GM23338 (cell line): ENCODE measurements around the gene OR8A1. TPM values are rescaled to one million over a fixed set of nuclear protein-coding genes. Genes with fewer than 3 reads are reported as not detected.

Experiments used
- ATAC-seq: fragments of 200-7000 bp; cut with Tn5 transposase; 3 replicates; pipeline ENCODE4 v1.9.1; 2020
- DNase-seq: peaks from one replicate; pipeline ENCODE4 v3.0.0-alpha.2; 2015; ENCODE audit warnings: low spot score
- H2AFZ ChIP-seq: fragments of 200-600 bp; sonication (generic); 2 replicates; pipeline ENCODE4 v1.8.0; 2016; ENCODE audit warnings: antibody characterized with exemption, mild to moderate bottlenecking, moderate library complexity
- H3F3A ChIP-seq: fragments of 200-600 bp; sonication (generic); replicated peaks from 2 replicates; pipeline ENCODE4 v1.8.0; 2017; ENCODE audit warnings: antibody characterized with exemption, mixed run types, low read depth
- H3K27ac ChIP-seq: fragments of 200-600 bp; sonication (generic); 2 replicates; pipeline ENCODE4 v1.6.1; 2016; ENCODE audit warnings: low read depth
- H3K27me3 ChIP-seq: fragments of 200-600 bp; sonication (generic); 2 replicates; pipeline ENCODE4 v1.8.0; 2016; ENCODE audit warnings: mild to moderate bottlenecking, mixed run types, moderate library complexity; ENCODE audit not compliant: insufficient read depth
- H3K36me3 ChIP-seq: fragments of 200-600 bp; sonication (generic); 2 replicates; pipeline ENCODE4 v1.8.0; 2016; ENCODE audit warnings: mild to moderate bottlenecking; ENCODE audit not compliant: insufficient read depth
- H3K4me1 ChIP-seq: fragments of 200-600 bp; sonication (generic); 2 replicates; pipeline ENCODE4 v1.8.0; 2016; ENCODE audit warnings: mild to moderate bottlenecking, moderate library complexity; ENCODE audit not compliant: insufficient read depth
- H3K4me2 ChIP-seq: fragments of 200-600 bp; sonication (generic); 2 replicates; pipeline ENCODE4 v1.7.1; 2017; ENCODE audit warnings: mixed run types
- H3K4me3 ChIP-seq: fragments of 200-600 bp; sonication (generic); 2 replicates; pipeline ENCODE4 v1.6.1; 2016; ENCODE audit warnings: mixed run types
- H3K79me2 ChIP-seq: fragments of 200-600 bp; sonication (generic); replicated peaks from 2 replicates; pipeline ENCODE4 v1.8.0; 2017; ENCODE audit warnings: mild to moderate bottlenecking; ENCODE audit not compliant: insufficient read depth
- H3K9me2 ChIP-seq: fragments of 200-600 bp; sonication (generic); 2 replicates; pipeline ENCODE4 v1.8.0; 2017; ENCODE audit not compliant: insufficient read depth
- H4K20me1 ChIP-seq: fragments of 200-600 bp; sonication (generic); replicated peaks from 2 replicates; pipeline ENCODE4 v1.8.0; 2017; ENCODE audit warnings: mild to moderate bottlenecking; ENCODE audit not compliant: insufficient read depth
- H3K27ac Mint-ChIP-seq: 2 replicates; pipeline ENCODE4 v1.8.0; 2020; ENCODE audit warnings: inconsistent platforms, mild to moderate bottlenecking, moderate library complexity, mixed read lengths
- H3K27me3 Mint-ChIP-seq: 3 replicates; pipeline ENCODE4 v1.8.0; 2022; ENCODE audit warnings: low read depth, mild to moderate bottlenecking, moderate library complexity, mixed read lengths, inconsistent platforms; ENCODE audit not compliant: insufficient read depth, poor library complexity
- H3K36me3 Mint-ChIP-seq: 3 replicates; pipeline ENCODE4 v1.8.0; 2021; ENCODE audit warnings: low read depth, mild to moderate bottlenecking, inconsistent platforms, moderate library complexity, mixed read lengths
- H3K4me1 Mint-ChIP-seq: 3 replicates; pipeline ENCODE4 v1.8.0; 2020; ENCODE audit warnings: mild to moderate bottlenecking, inconsistent platforms, mixed read lengths
- H3K4me3 Mint-ChIP-seq: 3 replicates; pipeline ENCODE4 v1.8.0; 2021; ENCODE audit warnings: moderate library complexity, mild to moderate bottlenecking, inconsistent platforms, mixed read lengths
- H3K9me3 Mint-ChIP-seq: 3 replicates; pipeline ENCODE4 v1.8.0; 2020; ENCODE audit warnings: moderate library complexity, mild to moderate bottlenecking, inconsistent platforms, mixed read lengths
- CREB1 ChIP-seq: fragments of 250-450 bp; sonication (Bioruptor Pico); IDR thresholded peaks from 2 replicates; pipeline ENCODE4 v1.5.0; 2020; ENCODE audit warnings: low read depth, mild to moderate bottlenecking, moderate library complexity
- EZH2 ChIP-seq: fragments of 200-600 bp; sonication (generic); IDR thresholded peaks from one replicate; pipeline ENCODE4 v1.8.0; 2017; ENCODE audit warnings: antibody characterized with exemption, mild to moderate bottlenecking, low read depth; ENCODE audit not compliant: unreplicated experiment
- EZH2phosphoT487 ChIP-seq: fragments of 200-600 bp; sonication (generic); IDR thresholded peaks from one replicate; pipeline ENCODE4 v1.8.1; 2018; ENCODE audit warnings: antibody characterized with exemption; ENCODE audit not compliant: unreplicated experiment
- JUNB ChIP-seq: IDR thresholded peaks from one replicate; pipeline ENCODE4 v1.6.1; 2016; ENCODE audit warnings: antibody characterized with exemption; ENCODE audit not compliant: unreplicated experiment
- NANOG ChIP-seq: IDR thresholded peaks from 2 replicates; pipeline ENCODE4 v1.6.1; 2016; ENCODE audit warnings: antibody characterized with exemption, borderline replicate concordance
- POLR2AphosphoS5 ChIP-seq: IDR thresholded peaks from 2 replicates; pipeline ENCODE4 v1.6.1; 2016; ENCODE audit warnings: antibody characterized with exemption, low read depth
- STAT1 ChIP-seq: IDR thresholded peaks from one replicate; pipeline ENCODE4 v1.6.1; 2016; ENCODE audit warnings: antibody characterized with exemption; ENCODE audit not compliant: unreplicated experiment
- ZNF114 ChIP-seq: fragments of 250-450 bp; sonication (Bioruptor Pico); IDR thresholded peaks from 2 replicates; pipeline ENCODE4 v1.5.0; 2020; ENCODE audit warnings: mild to moderate bottlenecking, moderate library complexity
- ZNF331 ChIP-seq: fragments of 250-450 bp; sonication (Bioruptor Pico); IDR thresholded peaks from 2 replicates; pipeline ENCODE4 v1.5.0; 2020; ENCODE audit warnings: low read depth, mild to moderate bottlenecking, moderate library complexity
- polyA plus RNA-seq: library from polyadenylated mRNA; unstranded; fragments of >200 nt; fragmentation: Nextera tagmentation; extraction: Ambion mirVana; gene quantifications from 2 replicates; pipeline ENCODE4 v1.2.1, GENCODE V29; 2016
- total RNA-seq: library from RNA; depleted of rRNA; stranded (reverse); fragments of >200 nt; shearing (Covaris generic); gene quantifications from 2 replicates; pipeline ENCODE4 v1.2.3, GENCODE V29; 2014
- TF ChIP-seq, protein P1 (sequence below): fragments of 250-450 bp; sonication (Bioruptor Pico); IDR thresholded peaks from 2 replicates; pipeline ENCODE4 v1.5.0; 2020; ENCODE audit warnings: mild to moderate bottlenecking, moderate library complexity
- TF ChIP-seq, protein P2 (sequence below), 2 experiments: fragments of 200-600 bp in 1 of 2; sonication (generic) in 1 of 2; conservative IDR thresholded peaks; 2 replicates each; pipeline versions ENCODE4 v1.5.1 to v1.6.1; 2016 to 2017; ENCODE audit warnings: antibody characterized with exemption in 2 of 2, low read depth in 2 of 2, mild to moderate bottlenecking in 2 of 2, moderate library complexity in 1 of 2
- TF ChIP-seq, protein P3 (sequence below): IDR thresholded peaks from one replicate; pipeline ENCODE4 v1.6.1; 2018; ENCODE audit warnings: antibody characterized with exemption; ENCODE audit not compliant: unreplicated experiment
- TF ChIP-seq, protein P4 (sequence below): IDR thresholded peaks from 2 replicates; pipeline ENCODE4 v1.6.1; 2016; ENCODE audit warnings: antibody characterized with exemption

The OR8A1 gene
- total and polyA plus RNA-seq, 2 experiments from 2014 or later = not detected

DNA sequence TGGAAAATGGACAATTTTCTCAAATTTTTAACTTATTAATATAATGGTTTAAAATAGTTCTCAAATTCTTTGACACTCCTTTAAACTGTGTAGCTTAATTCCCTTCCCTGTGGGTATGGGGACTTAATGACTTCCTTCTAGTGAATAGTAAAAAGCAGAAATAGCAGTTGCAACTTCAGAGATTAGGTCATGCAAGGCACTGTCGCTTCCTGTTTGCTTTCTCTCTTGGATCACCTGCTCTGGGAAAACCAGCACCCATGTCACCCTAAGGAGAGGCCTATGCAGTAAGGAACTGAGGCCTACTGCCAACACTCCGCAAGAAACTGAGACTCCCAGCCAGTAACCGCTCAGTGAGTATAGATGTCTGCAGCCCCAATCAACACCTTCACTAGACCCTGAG, 35.9 kb downstream of the OR8A1 start:
- Histone ChIP-seq H3K36me3 (no peaks in the 10 kb centered on the region), H3F3A (no peaks in the 10 kb centered on the region)
- ATAC-seq = no peak

More for the DNA sequence above, 35.9 kb downstream of the OR8A1 start:
- Mint-ChIP-seq H3K9me3 (no peaks in the 10 kb centered on the region), H3K4me3 (no peak overlapping the region), H3K4me1 (peaks cover 8% of the 10 kb centered on the region), H3K27ac (no peak overlapping the region), H3K27me3 (peaks cover 10% of the 10 kb centered on the region), H3K36me3 (no peaks in the 10 kb centered on the region)
- Histone ChIP-seq H3K4me2 (no peak overlapping the region), H3K9me2 (no peaks in the 10 kb centered on the region), H3K4me3 (no peak overlapping the region), H2AFZ (no peak overlapping the region), H3K79me2 (no peaks in the 10 kb centered on the region), H3K27me3 (no peaks in the 10 kb centered on the region), H3K27ac (no peak overlapping the region), H4K20me1 (no peaks in the 10 kb centered on the region), H3K4me1 (peaks cover 7% of the 10 kb centered on the region)
- no peak for DNase-seq
- TF ChIP-seq JUNB (no peak), POLR2AphosphoS5 (no peak), ZNF331 (CRISPR knock-in tag) (no peak), STAT1 (no peak), NANOG (no peak), EZH2phosphoT487 (no peak), EZH2 (no peak), ZNF114 (no peak), CREB1 (CRISPR knock-in tag) (no peak)
- TF ChIP-seq, protein P1, sequence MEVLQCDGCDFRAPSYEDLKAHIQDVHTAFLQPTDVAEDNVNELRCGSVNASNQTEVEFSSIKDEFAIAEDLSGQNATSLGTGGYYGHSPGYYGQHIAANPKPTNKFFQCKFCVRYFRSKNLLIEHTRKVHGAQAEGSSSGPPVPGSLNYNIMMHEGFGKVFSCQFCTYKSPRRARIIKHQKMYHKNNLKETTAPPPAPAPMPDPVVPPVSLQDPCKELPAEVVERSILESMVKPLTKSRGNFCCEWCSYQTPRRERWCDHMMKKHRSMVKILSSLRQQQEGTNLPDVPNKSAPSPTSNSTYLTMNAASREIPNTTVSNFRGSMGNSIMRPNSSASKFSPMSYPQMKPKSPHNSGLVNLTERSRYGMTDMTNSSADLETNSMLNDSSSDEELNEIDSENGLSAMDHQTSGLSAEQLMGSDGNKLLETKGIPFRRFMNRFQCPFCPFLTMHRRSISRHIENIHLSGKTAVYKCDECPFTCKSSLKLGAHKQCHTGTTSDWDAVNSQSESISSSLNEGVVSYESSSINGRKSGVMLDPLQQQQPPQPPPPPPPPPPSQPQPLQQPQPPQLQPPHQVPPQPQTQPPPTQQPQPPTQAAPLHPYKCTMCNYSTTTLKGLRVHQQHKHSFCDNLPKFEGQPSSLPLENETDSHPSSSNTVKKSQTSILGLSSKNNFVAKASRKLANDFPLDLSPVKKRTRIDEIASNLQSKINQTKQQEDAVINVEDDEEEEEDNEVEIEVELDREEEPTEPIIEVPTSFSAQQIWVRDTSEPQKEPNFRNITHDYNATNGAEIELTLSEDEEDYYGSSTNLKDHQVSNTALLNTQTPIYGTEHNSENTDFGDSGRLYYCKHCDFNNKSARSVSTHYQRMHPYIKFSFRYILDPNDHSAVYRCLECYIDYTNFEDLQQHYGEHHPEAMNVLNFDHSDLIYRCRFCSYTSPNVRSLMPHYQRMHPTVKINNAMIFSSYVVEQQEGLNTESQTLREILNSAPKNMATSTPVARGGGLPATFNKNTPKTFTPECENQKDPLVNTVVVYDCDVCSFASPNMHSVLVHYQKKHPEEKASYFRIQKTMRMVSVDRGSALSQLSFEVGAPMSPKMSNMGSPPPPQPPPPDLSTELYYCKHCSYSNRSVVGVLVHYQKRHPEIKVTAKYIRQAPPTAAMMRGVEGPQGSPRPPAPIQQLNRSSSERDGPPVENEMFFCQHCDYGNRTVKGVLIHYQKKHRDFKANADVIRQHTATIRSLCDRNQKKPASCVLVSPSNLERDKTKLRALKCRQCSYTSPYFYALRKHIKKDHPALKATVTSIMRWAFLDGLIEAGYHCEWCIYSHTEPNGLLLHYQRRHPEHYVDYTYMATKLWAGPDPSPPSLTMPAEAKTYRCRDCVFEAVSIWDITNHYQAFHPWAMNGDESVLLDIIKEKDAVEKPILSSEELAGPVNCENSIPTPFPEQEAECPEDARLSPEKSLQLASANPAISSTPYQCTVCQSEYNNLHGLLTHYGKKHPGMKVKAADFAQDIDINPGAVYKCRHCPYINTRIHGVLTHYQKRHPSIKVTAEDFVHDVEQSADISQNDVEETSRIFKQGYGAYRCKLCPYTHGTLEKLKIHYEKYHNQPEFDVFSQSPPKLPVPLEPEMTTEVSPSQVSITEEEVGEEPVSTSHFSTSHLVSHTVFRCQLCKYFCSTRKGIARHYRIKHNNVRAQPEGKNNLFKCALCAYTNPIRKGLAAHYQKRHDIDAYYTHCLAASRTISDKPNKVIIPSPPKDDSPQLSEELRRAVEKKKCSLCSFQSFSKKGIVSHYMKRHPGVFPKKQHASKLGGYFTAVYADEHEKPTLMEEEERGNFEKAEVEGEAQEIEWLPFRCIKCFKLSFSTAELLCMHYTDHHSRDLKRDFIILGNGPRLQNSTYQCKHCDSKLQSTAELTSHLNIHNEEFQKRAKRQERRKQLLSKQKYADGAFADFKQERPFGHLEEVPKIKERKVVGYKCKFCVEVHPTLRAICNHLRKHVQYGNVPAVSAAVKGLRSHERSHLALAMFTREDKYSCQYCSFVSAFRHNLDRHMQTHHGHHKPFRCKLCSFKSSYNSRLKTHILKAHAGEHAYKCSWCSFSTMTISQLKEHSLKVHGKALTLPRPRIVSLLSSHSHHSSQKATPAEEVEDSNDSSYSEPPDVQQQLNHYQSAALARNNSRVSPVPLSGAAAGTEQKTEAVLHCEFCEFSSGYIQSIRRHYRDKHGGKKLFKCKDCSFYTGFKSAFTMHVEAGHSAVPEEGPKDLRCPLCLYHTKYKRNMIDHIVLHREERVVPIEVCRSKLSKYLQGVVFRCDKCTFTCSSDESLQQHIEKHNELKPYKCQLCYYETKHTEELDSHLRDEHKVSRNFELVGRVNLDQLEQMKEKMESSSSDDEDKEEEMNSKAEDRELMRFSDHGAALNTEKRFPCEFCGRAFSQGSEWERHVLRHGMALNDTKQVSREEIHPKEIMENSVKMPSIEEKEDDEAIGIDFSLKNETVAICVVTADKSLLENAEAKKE (CRISPR knock-in tag) = no peak
- TF ChIP-seq, protein P2, sequence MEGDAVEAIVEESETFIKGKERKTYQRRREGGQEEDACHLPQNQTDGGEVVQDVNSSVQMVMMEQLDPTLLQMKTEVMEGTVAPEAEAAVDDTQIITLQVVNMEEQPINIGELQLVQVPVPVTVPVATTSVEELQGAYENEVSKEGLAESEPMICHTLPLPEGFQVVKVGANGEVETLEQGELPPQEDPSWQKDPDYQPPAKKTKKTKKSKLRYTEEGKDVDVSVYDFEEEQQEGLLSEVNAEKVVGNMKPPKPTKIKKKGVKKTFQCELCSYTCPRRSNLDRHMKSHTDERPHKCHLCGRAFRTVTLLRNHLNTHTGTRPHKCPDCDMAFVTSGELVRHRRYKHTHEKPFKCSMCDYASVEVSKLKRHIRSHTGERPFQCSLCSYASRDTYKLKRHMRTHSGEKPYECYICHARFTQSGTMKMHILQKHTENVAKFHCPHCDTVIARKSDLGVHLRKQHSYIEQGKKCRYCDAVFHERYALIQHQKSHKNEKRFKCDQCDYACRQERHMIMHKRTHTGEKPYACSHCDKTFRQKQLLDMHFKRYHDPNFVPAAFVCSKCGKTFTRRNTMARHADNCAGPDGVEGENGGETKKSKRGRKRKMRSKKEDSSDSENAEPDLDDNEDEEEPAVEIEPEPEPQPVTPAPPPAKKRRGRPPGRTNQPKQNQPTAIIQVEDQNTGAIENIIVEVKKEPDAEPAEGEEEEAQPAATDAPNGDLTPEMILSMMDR (conservative IDR thresholded peaks at IDR 0.05; ENCODE audit: low read depth in 2 of 2) = no peak
- TF ChIP-seq, protein P3, sequence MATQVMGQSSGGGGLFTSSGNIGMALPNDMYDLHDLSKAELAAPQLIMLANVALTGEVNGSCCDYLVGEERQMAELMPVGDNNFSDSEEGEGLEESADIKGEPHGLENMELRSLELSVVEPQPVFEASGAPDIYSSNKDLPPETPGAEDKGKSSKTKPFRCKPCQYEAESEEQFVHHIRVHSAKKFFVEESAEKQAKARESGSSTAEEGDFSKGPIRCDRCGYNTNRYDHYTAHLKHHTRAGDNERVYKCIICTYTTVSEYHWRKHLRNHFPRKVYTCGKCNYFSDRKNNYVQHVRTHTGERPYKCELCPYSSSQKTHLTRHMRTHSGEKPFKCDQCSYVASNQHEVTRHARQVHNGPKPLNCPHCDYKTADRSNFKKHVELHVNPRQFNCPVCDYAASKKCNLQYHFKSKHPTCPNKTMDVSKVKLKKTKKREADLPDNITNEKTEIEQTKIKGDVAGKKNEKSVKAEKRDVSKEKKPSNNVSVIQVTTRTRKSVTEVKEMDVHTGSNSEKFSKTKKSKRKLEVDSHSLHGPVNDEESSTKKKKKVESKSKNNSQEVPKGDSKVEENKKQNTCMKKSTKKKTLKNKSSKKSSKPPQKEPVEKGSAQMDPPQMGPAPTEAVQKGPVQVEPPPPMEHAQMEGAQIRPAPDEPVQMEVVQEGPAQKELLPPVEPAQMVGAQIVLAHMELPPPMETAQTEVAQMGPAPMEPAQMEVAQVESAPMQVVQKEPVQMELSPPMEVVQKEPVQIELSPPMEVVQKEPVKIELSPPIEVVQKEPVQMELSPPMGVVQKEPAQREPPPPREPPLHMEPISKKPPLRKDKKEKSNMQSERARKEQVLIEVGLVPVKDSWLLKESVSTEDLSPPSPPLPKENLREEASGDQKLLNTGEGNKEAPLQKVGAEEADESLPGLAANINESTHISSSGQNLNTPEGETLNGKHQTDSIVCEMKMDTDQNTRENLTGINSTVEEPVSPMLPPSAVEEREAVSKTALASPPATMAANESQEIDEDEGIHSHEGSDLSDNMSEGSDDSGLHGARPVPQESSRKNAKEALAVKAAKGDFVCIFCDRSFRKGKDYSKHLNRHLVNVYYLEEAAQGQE = no peak
- TF ChIP-seq, protein P4, sequence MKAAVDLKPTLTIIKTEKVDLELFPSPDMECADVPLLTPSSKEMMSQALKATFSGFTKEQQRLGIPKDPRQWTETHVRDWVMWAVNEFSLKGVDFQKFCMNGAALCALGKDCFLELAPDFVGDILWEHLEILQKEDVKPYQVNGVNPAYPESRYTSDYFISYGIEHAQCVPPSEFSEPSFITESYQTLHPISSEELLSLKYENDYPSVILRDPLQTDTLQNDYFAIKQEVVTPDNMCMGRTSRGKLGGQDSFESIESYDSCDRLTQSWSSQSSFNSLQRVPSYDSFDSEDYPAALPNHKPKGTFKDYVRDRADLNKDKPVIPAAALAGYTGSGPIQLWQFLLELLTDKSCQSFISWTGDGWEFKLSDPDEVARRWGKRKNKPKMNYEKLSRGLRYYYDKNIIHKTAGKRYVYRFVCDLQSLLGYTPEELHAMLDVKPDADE = no peak
